ENCODE measurements around the gene DFFB.

DFFB gene

DNA sequence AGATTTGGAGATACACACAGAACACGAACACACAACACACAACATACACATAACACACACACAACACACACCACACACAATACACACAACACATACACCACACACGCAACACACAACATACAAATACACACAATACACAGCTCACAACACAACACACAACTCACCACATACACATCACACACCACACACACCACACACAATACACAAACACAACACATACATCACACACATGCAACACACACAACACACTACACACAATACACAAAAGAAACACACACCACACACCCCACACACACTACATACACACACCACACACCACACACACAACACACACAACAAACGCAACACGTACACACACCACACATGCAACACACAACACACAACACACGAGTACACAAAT, 71.8 kb downstream of the DFFB start:
- DNase-seq: no peak

- DNase-seq: no peak
These were observed 73.2 kb downstream of the DFFB start for GRCh38 chr1:3930301-3931006.

- no peak for DNase-seq
These were observed 74.0 kb downstream of the DFFB start for GRCh38 chr1:3931007-3931912.

DNA sequence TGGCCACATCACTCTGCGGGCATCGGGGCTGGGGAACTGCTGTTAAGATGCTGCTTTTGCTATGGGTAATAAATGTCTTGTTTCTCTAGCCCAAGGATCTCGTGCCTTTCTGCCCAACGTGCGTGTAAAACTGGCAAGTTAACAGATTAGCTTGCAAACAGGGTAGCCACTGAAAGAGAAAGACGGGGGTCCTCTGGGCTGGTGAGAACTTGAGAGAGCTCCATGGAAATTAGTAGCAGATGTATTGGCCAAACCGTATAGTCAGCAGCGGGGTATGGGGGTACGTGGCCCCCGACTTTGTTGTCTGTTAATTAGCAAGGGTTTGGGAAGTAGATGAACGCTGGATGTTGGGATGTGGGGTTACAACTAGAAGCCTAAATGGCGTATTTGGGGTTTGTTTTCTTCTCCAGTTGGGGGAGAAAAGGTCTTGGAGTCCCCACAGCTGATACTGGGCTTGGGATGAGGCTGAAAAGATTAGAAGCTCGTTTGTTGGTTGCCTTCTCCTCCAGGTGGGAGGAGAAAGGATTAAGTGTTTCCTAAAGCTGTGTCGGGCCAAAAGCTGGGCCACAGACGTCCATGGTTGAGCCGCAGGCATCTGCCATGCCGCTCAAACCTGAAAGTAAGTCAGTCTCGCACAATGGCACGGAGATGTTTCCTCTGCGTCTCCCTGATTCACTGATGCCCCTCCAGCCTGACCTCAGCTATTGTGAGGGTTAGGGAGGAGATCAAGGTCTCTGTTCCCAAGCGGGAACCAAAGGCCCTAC, 75.1 kb downstream of the DFFB start:
- no peak for DNase-seq

Data from T-helper 1 cell (primary cell).